ENCODE measurements around the gene SH2D7.
A peak's percentile ranks its signal among the peaks of the same experiment; 100 is the strongest.

- TF ChIP-seq POLR2AphosphoS5 (IDR thresholded peaks at IDR 0.05) (no peak), POLR2A (IDR thresholded peaks at IDR 0.05) (no peak), CTCF (IDR thresholded peaks at IDR 0.05) (peak; percentile 90 to 94), EP300 (IDR thresholded peaks at IDR 0.05) (no peak)
These were observed 16.1 kb downstream of the SH2D7 start for GRCh38 chr15:78108300-78109084.
